HEK293 (cell line): Measurements from ENCODE around the gene TNIK.

Source experiments
- CTCF ChIA-PET: fragments of 350-600 bp; formaldehyde crosslinking; extraction: SDS; loops from one replicate; lab custom pipeline; 2021; ENCODE audit warnings: antibody characterized with exemption; lab: Yijun Ruan, JAX
- POLR2A ChIA-PET: fragments of 300-600 bp; formaldehyde crosslinking; extraction: SDS; loops from one replicate; lab custom pipeline; 2020; ENCODE audit warnings: antibody characterized with exemption, inconsistent platforms; lab: Yijun Ruan, JAX
- H3K27ac ChIP-seq: fragments of 200-500 bp; sonication (Bioruptor generic); 2 replicates; pipeline ENCODE4 v1.5.1; 2014; ENCODE audit warnings: low read depth, low read length, control low read depth, inconsistent platforms; ENCODE audit errors: extremely low read depth
- H3K36me3 ChIP-seq, 2 experiments: fragments of 200-500 bp in 1 of 2; sonication (Bioruptor generic) in 1 of 2; 1 replicate in 1 of 2; 2 replicates in 1 of 2; pipeline ENCODE4 v1.5.1; 2014 to 2017; ENCODE audit warnings: inconsistent platforms in 2 of 2, low read length in 2 of 2; ENCODE audit not compliant: control insufficient read depth in 2 of 2, insufficient read depth in 1 of 2
- H3K4me1 ChIP-seq: fragments of 200-500 bp; sonication (Bioruptor generic); 2 replicates; pipeline ENCODE4 v1.5.1; 2014; ENCODE audit warnings: mild to moderate bottlenecking, low read length, inconsistent platforms; ENCODE audit not compliant: control insufficient read depth, insufficient read depth
- H3K4me3 ChIP-seq: 2 replicates; pipeline ENCODE4 v1.5.1; 2011; ENCODE audit warnings: low read depth, mild to moderate bottlenecking, control low read depth, low read length, moderate library complexity
- H3K9me3 ChIP-seq: fragments of 200-500 bp; sonication (Bioruptor generic); 2 replicates; pipeline ENCODE4 v1.5.1; 2014; ENCODE audit warnings: low read depth, low read length, inconsistent platforms; ENCODE audit not compliant: control insufficient read depth, insufficient read depth
- KLF16 ChIP-seq: fragments of 450-650 bp; formaldehyde crosslinking; IDR thresholded peaks from 2 replicates; pipeline ENCODE4 v1.5.1; 2017; ENCODE audit warnings: missing biosample characterization, missing genetic modification characterization
- KLF17 ChIP-seq: fragments of 450-650 bp; formaldehyde crosslinking; IDR thresholded peaks from 2 replicates; pipeline ENCODE4 v1.5.1; 2016; ENCODE audit warnings: missing biosample characterization, missing genetic modification characterization
- SP3 ChIP-seq: fragments of 450-650 bp; formaldehyde crosslinking; IDR thresholded peaks from 2 replicates; pipeline ENCODE4 v1.5.1; 2016; ENCODE audit warnings: missing biosample characterization, missing genetic modification characterization
- SP7 ChIP-seq: fragments of 450-650 bp; formaldehyde crosslinking; IDR thresholded peaks from 2 replicates; pipeline ENCODE4 v1.5.1; 2016; ENCODE audit warnings: missing biosample characterization, missing genetic modification characterization
- YY2 ChIP-seq: fragments of 450-650 bp; formaldehyde crosslinking; IDR thresholded peaks from 2 replicates; pipeline ENCODE4 v1.5.1; 2016; ENCODE audit warnings: missing biosample characterization, missing genetic modification characterization
- ZBTB20 ChIP-seq: fragments of 450-650 bp; formaldehyde crosslinking; IDR thresholded peaks from 2 replicates; pipeline ENCODE4 v1.5.1; 2016; ENCODE audit warnings: missing biosample characterization, missing genetic modification characterization
- ZBTB8A ChIP-seq: fragments of 450-650 bp; formaldehyde crosslinking; IDR thresholded peaks from 2 replicates; pipeline ENCODE4 v1.5.1; 2016; ENCODE audit warnings: missing biosample characterization, missing genetic modification characterization
- ZNF16 ChIP-seq: fragments of 450-650 bp; formaldehyde crosslinking; IDR thresholded peaks from 2 replicates; pipeline ENCODE4 v1.5.1; 2016; ENCODE audit warnings: low read depth, missing biosample characterization, missing genetic modification characterization
- ZNF169 ChIP-seq: fragments of 450-650 bp; formaldehyde crosslinking; IDR thresholded peaks from 2 replicates; pipeline ENCODE4 v1.5.1; 2016; ENCODE audit warnings: missing biosample characterization, missing genetic modification characterization
- ZNF223 ChIP-seq: fragments of 450-650 bp; formaldehyde crosslinking; IDR thresholded peaks from 2 replicates; pipeline ENCODE4 v1.5.1; 2016; ENCODE audit warnings: missing biosample characterization, missing genetic modification characterization
- ZNF585B ChIP-seq: fragments of 450-650 bp; formaldehyde crosslinking; IDR thresholded peaks from 2 replicates; pipeline ENCODE4 v1.5.1; 2016; ENCODE audit warnings: missing biosample characterization, missing genetic modification characterization
- ZNF596 ChIP-seq: fragments of 450-650 bp; IDR thresholded peaks from 2 replicates; pipeline ENCODE4 v1.5.0; 2018; ENCODE audit warnings: missing biosample characterization, mild to moderate bottlenecking, missing genetic modification characterization, moderate library complexity
- ZNF623 ChIP-seq: fragments of 450-650 bp; formaldehyde crosslinking; IDR thresholded peaks from 2 replicates; pipeline ENCODE4 v1.5.1; 2016; ENCODE audit warnings: missing biosample characterization, missing genetic modification characterization
- ZNF664 ChIP-seq: fragments of 450-650 bp; formaldehyde crosslinking; IDR thresholded peaks from 2 replicates; pipeline ENCODE4 v1.5.1; 2016; ENCODE audit warnings: missing biosample characterization, missing genetic modification characterization
- ZNF707 ChIP-seq: fragments of 450-650 bp; formaldehyde crosslinking; IDR thresholded peaks from 2 replicates; pipeline ENCODE4 v1.5.1; 2016; ENCODE audit warnings: missing biosample characterization, missing genetic modification characterization
- ZNF785 ChIP-seq: fragments of 450-650 bp; formaldehyde crosslinking; IDR thresholded peaks from 2 replicates; pipeline ENCODE4 v1.5.1; 2016; ENCODE audit warnings: missing biosample characterization, missing genetic modification characterization
- ZNF792 ChIP-seq: fragments of 450-650 bp; formaldehyde crosslinking; IDR thresholded peaks from 2 replicates; pipeline ENCODE4 v1.5.1; 2016; ENCODE audit warnings: missing biosample characterization, missing genetic modification characterization
- ZNF837 ChIP-seq: fragments of 450-650 bp; formaldehyde crosslinking; IDR thresholded peaks from 2 replicates; pipeline ENCODE4 v1.5.1; 2016; ENCODE audit warnings: missing biosample characterization, missing genetic modification characterization
- ZXDB ChIP-seq: fragments of 450-650 bp; formaldehyde crosslinking; IDR thresholded peaks from 2 replicates; pipeline ENCODE4 v1.5.1; 2016; ENCODE audit warnings: missing biosample characterization, missing genetic modification characterization
- TF ChIP-seq, protein P1 (sequence below): fragments of 450-650 bp; formaldehyde crosslinking; IDR thresholded peaks from 2 replicates; pipeline ENCODE4 v1.5.1; 2016; ENCODE audit warnings: missing biosample characterization, missing genetic modification characterization
- TF ChIP-seq, protein P2 (sequence below): fragments of 450-650 bp; formaldehyde crosslinking; IDR thresholded peaks from 2 replicates; pipeline ENCODE4 v1.5.1; 2016; ENCODE audit warnings: missing biosample characterization, missing genetic modification characterization

The TNIK gene

DNA sequence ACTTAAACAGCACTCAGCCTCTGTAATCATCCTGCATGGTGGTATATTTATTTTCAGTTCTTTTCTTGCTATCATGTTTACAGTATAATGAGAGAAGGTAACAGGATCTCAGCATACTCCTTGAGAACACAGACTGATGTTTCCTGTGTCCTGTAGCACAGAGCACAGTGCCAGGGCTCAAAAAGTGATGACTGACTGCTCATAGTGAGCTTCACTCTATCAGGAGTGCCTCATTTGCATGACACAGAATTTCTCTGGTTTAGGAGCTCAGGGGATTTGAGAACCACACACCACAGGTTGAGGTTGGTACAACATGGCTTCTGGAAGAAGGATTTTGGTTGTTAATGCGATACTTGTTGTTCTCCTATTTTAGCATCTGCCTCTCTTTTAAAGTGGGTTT lies 365.1 kb downstream of the TNIK start (continued):
- no peak for TF ChIP-seq KLF17 (tag by site-specific recombination)
- TF ChIP-seq ZNF596 (tag by site-specific recombination), result no peak
- no peak for TF ChIP-seq SP7 (tag by site-specific recombination)
- TF ChIP-seq ZNF837, result no peak
- TF ChIP-seq ZNF16, result no peak

DNA sequence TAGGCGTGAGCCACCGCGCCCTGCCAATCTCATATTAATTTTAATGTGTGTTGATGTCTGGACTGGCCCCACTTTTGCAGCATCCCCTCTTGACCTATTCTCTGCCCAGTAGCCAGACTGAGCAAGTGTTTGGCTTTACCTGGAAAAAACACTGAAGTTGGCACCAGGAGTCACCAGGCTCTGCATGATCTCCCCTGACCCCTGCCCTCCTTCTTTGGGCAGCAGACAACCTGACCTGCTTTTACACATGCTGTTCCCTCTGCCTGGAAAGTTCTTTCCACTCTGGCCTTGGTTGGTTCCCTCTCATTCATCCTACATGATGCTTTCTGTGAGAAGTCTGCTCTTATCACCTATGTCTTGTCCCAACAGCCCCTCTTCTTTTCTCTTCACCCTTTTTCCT lies 365.8 kb downstream of the TNIK start:
- H3K9me3 ChIP-seq, result no peaks in the 10 kb centered on the region
- H3K27ac ChIP-seq, result no peak overlapping the region
- H3K36me3 ChIP-seq, result peaks cover 0 to 3% of the 10 kb centered on the region in 2 experiments; a peak in 1 of 3 replicates
- H3K4me1 ChIP-seq, result no peaks in the 10 kb centered on the region
- CTCF ChIA-PET, result no interaction called here
- TF ChIP-seq KLF16 (tag by site-specific recombination), result no peak
- TF ChIP-seq ZNF785 (tag by site-specific recombination), result no peak
- TF ChIP-seq ZNF585B (tag by site-specific recombination), result no peak
- TF ChIP-seq, protein P1, sequence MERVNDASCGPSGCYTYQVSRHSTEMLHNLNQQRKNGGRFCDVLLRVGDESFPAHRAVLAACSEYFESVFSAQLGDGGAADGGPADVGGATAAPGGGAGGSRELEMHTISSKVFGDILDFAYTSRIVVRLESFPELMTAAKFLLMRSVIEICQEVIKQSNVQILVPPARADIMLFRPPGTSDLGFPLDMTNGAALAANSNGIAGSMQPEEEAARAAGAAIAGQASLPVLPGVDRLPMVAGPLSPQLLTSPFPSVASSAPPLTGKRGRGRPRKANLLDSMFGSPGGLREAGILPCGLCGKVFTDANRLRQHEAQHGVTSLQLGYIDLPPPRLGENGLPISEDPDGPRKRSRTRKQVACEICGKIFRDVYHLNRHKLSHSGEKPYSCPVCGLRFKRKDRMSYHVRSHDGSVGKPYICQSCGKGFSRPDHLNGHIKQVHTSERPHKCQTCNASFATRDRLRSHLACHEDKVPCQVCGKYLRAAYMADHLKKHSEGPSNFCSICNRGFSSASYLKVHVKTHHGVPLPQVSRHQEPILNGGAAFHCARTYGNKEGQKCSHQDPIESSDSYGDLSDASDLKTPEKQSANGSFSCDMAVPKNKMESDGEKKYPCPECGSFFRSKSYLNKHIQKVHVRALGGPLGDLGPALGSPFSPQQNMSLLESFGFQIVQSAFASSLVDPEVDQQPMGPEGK (tag by site-specific recombination), result no peak
- TF ChIP-seq ZNF792, result no peak
- no peak for TF ChIP-seq ZNF223 (tag by site-specific recombination)
- no peak for TF ChIP-seq ZBTB20 (tag by site-specific recombination)
- TF ChIP-seq, protein P2, sequence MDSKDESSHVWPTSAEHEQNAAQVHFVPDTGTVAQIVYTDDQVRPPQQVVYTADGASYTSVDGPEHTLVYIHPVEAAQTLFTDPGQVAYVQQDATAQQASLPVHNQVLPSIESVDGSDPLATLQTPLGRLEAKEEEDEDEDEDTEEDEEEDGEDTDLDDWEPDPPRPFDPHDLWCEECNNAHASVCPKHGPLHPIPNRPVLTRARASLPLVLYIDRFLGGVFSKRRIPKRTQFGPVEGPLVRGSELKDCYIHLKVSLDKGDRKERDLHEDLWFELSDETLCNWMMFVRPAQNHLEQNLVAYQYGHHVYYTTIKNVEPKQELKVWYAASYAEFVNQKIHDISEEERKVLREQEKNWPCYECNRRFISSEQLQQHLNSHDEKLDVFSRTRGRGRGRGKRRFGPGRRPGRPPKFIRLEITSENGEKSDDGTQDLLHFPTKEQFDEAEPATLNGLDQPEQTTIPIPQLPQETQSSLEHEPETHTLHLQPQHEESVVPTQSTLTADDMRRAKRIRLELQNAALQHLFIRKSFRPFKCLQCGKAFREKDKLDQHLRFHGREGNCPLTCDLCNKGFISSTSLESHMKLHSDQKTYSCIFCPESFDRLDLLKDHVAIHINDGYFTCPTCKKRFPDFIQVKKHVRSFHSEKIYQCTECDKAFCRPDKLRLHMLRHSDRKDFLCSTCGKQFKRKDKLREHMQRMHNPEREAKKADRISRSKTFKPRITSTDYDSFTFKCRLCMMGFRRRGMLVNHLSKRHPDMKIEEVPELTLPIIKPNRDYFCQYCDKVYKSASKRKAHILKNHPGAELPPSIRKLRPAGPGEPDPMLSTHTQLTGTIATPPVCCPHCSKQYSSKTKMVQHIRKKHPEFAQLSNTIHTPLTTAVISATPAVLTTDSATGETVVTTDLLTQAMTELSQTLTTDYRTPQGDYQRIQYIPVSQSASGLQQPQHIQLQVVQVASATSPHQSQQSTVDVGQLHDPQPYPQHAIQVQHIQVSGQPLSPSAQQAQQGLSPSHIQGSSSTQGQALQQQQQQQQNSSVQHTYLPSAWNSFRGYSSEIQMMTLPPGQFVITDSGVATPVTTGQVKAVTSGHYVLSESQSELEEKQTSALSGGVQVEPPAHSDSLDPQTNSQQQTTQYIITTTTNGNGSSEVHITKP (tag by site-specific recombination), result no peak
- TF ChIP-seq ZXDB (tag by site-specific recombination), result no peak
- TF ChIP-seq ZNF623 (tag by site-specific recombination), result no peak
- no peak overlapping the region for H3K4me3 ChIP-seq
- POLR2A ChIA-PET, result no interaction called here

DNA sequence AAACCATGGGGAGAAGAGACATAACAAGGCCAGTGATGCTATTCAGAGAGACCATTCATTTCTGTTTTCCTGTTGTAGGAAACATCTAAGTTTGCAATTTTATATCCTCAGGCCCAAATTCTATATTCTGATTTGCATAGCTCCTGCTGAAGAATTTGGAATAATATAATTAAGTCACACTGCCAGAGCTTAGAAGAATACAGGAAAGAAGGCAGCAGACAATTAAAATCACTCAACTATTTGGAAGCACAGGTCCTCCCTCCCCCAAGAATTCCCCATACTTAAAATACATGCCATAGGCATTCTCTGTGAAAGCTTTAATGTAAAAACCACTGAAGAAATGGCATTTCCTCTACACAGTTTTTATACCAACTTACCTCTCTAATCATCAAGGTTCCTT lies 366.7 kb downstream of the TNIK start:
- TF ChIP-seq ZNF664 (tag by site-specific recombination) (no peak), ZNF707 (tag by site-specific recombination) (no peak), ZNF169 (tag by site-specific recombination) (no peak), ZBTB8A (tag by site-specific recombination) (no peak), ZBTB20 (tag by site-specific recombination) (no peak), YY2 (no peak), ZNF596 (tag by site-specific recombination) (no peak), SP3 (tag by site-specific recombination) (no peak)
- no peaks in the 10 kb centered on the region for H3K36me3 ChIP-seq
- H3K4me1 ChIP-seq, result no peaks in the 10 kb centered on the region
- no peak overlapping the region for H3K4me3 ChIP-seq
- ChIA-PET CTCF (interaction anchor here (0.6 to 0.7 kb wide), 2 partner anchors 8 to 1529 kb away, joined by 3 read pairs; no protein-coding TSS in a partner anchor), POLR2A (no interaction called here)
- no peaks in the 10 kb centered on the region for H3K9me3 ChIP-seq
- no peak overlapping the region for H3K27ac ChIP-seq
